Measurements from ENCODE around the gene FSCN2. TPM values are rescaled to one million over a fixed set of nuclear protein-coding genes. Genes with fewer than 3 reads are reported as not detected.

The FSCN2 gene
- total and polyA plus RNA-seq, 4 donors: 0.89 to 3.1 (median 1.6) TPM

- peaks cover 27% of the 10 kb centered on the region for H3K4me1 ChIP-seq (ENCODE audit: control insufficient read depth, insufficient read depth, low read length)
- no peaks in the 10 kb centered on the region for H3K27me3 ChIP-seq (ENCODE audit: control insufficient read depth, insufficient read depth, low read length)
- H3K27ac ChIP-seq (ENCODE audit: low read depth, low read length): no peak overlapping the region
- no peak overlapping the region for H3K4me3 ChIP-seq (ENCODE audit: low read depth, low read length)
- peaks cover 62% of the 10 kb centered on the region for H3K36me3 ChIP-seq (ENCODE audit: control insufficient read depth, insufficient read depth, low read length)
- no peak for DNase-seq (ENCODE audit: low read depth in 4 of 6, low spot score in 6 of 6)
- no peaks in the 10 kb centered on the region for H3K9me3 ChIP-seq (ENCODE audit: control insufficient read depth, insufficient read depth, low read length)
- 99% methylated on average over 4 of the region's 9 CpGs for WGBS (ENCODE audit: insufficient coverage)
These were observed 28.1 kb downstream of the FSCN2 start for GRCh38 chr17:81556175-81556691.

DNA sequence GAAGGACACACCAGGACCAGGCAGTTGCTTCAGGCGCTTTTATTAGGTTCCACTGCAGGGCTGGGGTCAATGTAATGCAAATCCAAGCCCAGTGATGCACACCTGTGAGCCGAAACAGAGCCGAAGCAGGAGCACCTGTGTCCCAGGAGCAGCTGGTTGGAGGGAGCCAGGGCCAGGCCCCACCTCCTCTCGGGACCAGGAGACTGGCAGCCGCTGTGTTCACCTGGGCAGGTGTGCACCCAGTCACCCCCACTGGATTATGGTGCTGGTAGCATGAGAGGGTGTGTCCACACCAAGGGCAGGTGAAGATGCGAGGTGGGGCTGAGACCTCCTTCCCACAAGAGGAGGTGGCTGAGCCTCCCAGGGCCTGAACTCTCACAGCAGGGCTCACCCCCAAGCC is 28.7 kb downstream of the FSCN2 start:
- H3K9me3 ChIP-seq (ENCODE audit: control insufficient read depth, insufficient read depth, low read length): no peaks in the 10 kb centered on the region
- no peak overlapping the region for H3K27ac ChIP-seq (ENCODE audit: low read depth, low read length)
- peaks cover 22% of the 10 kb centered on the region for H3K4me1 ChIP-seq (ENCODE audit: control insufficient read depth, insufficient read depth, low read length)
- peaks cover 62% of the 10 kb centered on the region for H3K36me3 ChIP-seq (ENCODE audit: control insufficient read depth, insufficient read depth, low read length)
- H3K4me3 ChIP-seq (ENCODE audit: low read depth, low read length): no peak overlapping the region
- WGBS (ENCODE audit: insufficient coverage): 96% methylated on average over 5 of the region's 6 CpGs
- no peak for DNase-seq (ENCODE audit: low read depth in 4 of 6, low spot score in 6 of 6)
- H3K27me3 ChIP-seq (ENCODE audit: control insufficient read depth, insufficient read depth, low read length): no peaks in the 10 kb centered on the region

DNA sequence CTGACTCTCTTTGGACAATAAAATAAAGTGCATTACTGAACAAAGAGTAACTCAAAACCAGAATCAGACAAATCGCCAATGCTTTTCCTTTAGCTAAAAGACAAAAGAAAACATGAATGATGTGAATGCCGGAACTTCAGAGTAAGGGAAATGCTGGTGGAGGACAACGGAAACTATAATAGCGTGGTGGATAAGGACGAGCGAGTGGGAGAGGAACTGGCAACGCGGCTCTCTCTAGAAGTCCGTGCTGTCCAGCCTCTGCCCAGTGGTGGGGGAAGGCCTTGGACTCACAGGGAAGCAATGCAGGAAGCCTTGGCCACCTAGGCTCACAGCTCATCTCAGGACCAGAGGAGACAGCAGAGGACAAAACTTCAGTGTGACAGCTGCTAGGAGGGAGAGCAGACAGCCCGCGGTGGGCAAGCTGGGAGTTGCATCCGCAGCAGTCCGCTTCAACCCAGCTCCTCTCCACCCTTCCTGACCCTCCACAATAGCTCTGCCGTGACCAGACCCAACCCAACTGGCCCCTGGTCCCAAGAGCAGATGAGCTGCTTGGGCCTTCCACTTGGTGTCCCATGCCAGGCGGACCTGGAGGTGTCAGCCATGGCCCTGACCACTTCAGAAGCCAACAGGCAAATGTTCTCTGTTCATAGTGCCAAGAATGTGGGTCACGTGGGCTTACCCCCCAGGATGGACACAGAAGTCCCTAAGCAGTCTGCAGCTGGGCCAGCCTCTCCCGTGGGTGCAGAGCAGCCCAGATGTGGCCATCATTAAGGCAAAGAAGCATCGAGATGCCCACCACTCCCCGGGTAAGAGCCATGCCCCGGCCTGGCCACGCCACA is 29.3 kb downstream of the FSCN2 start:
- Histone ChIP-seq H3K4me3 (ENCODE audit: low read depth, low read length) (no peak overlapping the region), H3K27me3 (ENCODE audit: control insufficient read depth, insufficient read depth, low read length) (no peaks in the 10 kb centered on the region), H3K9me3 (ENCODE audit: control insufficient read depth, insufficient read depth, low read length) (no peaks in the 10 kb centered on the region), H3K27ac (ENCODE audit: low read depth, low read length) (no peak overlapping the region), H3K36me3 (ENCODE audit: control insufficient read depth, insufficient read depth, low read length) (peaks cover 68% of the 10 kb centered on the region), H3K4me1 (ENCODE audit: control insufficient read depth, insufficient read depth, low read length) (peaks cover 22% of the 10 kb centered on the region)
- WGBS (ENCODE audit: insufficient coverage): 86% methylated on average over 20 of the region's 21 CpGs
- no peak for DNase-seq (ENCODE audit: low read depth in 4 of 6, low spot score in 6 of 6)

DNA sequence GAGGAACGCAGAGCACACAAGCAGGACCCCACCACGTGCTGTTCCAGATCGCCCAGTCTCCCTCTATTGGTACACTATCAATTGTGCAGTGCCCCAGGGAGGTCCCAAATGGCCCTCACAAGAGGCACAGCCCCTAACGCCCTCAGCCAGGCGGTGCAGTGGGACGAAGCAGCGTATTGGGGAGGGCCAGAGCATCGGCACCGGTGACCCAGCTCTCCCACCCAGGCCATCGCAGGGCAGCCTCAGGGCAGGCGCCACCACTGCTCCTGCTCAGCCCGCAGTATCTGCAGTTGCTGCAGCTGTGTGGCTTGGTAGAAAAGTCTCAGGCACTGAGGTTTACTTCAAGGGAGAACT is 29.9 kb downstream of the FSCN2 start:
- H3K4me3 ChIP-seq (ENCODE audit: low read depth, low read length): no peak overlapping the region
- WGBS (ENCODE audit: insufficient coverage): 97% methylated on average over 9 of the region's 12 CpGs

DNA sequence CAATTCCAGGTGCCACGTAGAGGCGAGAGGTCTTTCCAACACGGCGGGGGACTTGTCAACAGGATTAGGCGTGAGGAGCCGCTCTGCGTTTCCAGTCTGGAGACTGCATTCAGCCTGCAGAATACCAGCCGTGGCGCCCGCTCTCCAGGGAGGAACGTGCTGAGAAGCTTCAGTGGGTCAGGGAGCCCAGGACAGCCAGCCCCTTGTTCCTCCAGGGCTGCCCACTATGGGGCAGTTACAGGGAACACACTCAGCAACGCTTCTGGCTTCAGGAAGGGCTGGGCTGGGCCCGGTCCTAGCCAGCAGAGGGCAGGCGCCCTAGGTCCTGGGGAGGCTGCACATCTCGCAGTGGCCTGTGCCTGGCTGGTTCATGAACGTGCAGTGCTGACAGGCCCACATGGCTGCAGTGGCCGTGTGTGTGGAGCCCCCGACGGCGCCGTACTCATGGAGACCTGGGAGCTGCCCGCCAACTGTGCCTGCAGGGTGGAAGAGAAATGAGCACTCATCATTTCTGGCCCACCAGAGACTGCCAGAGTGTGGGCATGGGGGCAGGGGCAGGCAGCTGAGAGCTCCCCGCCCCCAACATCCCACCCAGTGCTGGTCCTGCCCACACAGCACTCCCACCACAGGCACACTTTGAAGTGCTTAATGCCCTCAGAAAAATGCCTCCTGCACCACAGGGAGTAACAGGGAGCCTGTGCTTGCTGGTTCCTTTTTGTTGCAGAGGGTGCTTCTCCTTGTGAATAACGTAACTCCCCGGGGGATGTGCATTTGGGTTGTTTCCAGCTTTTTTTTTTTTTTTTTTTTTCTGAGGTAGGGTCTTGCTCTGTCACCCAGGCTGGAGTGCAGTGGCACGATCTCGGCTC is 31.0 kb downstream of the FSCN2 start:
- WGBS (ENCODE audit: insufficient coverage): 73% methylated on average over 22 of the region's 27 CpGs
- DNase-seq (ENCODE audit: low read depth in 4 of 6, low spot score in 6 of 6): no peak
- Histone ChIP-seq H3K27ac (ENCODE audit: low read depth, low read length) (no peak overlapping the region), H3K4me1 (ENCODE audit: control insufficient read depth, insufficient read depth, low read length) (peaks cover 6% of the 10 kb centered on the region), H3K9me3 (ENCODE audit: control insufficient read depth, insufficient read depth, low read length) (no peaks in the 10 kb centered on the region), H3K4me3 (ENCODE audit: low read depth, low read length) (no peak overlapping the region), H3K36me3 (ENCODE audit: control insufficient read depth, insufficient read depth, low read length) (peaks cover 80% of the 10 kb centered on the region), H3K27me3 (ENCODE audit: control insufficient read depth, insufficient read depth, low read length) (no peaks in the 10 kb centered on the region)

More for the DNA sequence above, 29.9 kb downstream of the FSCN2 start:
- no peak overlapping the region for H3K27ac ChIP-seq (ENCODE audit: low read depth, low read length)
- H3K4me1 ChIP-seq (ENCODE audit: control insufficient read depth, insufficient read depth, low read length): peaks cover 17% of the 10 kb centered on the region
- no peak for DNase-seq (ENCODE audit: low read depth in 4 of 6, low spot score in 6 of 6)
- no peaks in the 10 kb centered on the region for H3K9me3 ChIP-seq (ENCODE audit: control insufficient read depth, insufficient read depth, low read length)
- peaks cover 73% of the 10 kb centered on the region for H3K36me3 ChIP-seq (ENCODE audit: control insufficient read depth, insufficient read depth, low read length)
- no peaks in the 10 kb centered on the region for H3K27me3 ChIP-seq (ENCODE audit: control insufficient read depth, insufficient read depth, low read length)

GRCh38 chr17:81561494-81561885 is 33.3 kb downstream of the FSCN2 start:
- WGBS (ENCODE audit: insufficient coverage): no CpG with 5 or more reads among the region's 4 CpGs
- Histone ChIP-seq H3K27ac (ENCODE audit: low read depth, low read length) (no peak overlapping the region), H3K36me3 (ENCODE audit: control insufficient read depth, insufficient read depth, low read length) (peaks cover 94% of the 10 kb centered on the region), H3K4me3 (ENCODE audit: low read depth, low read length) (no peak overlapping the region), H3K9me3 (ENCODE audit: control insufficient read depth, insufficient read depth, low read length) (no peaks in the 10 kb centered on the region), H3K4me1 (ENCODE audit: control insufficient read depth, insufficient read depth, low read length) (peaks cover 16% of the 10 kb centered on the region), H3K27me3 (ENCODE audit: control insufficient read depth, insufficient read depth, low read length) (no peaks in the 10 kb centered on the region)
- no peak for DNase-seq (ENCODE audit: low read depth in 4 of 6, low spot score in 6 of 6)

- 94% methylated on average over 3 of the region's 10 CpGs for WGBS (ENCODE audit: insufficient coverage)
These were observed 35.8 kb downstream of the FSCN2 start for GRCh38 chr17:81563861-81564586.

GRCh38 chr17:81564778-81565177 is 36.6 kb downstream of the FSCN2 start:
- Histone ChIP-seq H3K36me3 (ENCODE audit: control insufficient read depth, insufficient read depth, low read length) (peaks cover 85% of the 10 kb centered on the region), H3K4me3 (ENCODE audit: low read depth, low read length) (no peak overlapping the region), H3K27ac (ENCODE audit: low read depth, low read length) (no peak overlapping the region), H3K27me3 (ENCODE audit: control insufficient read depth, insufficient read depth, low read length) (no peaks in the 10 kb centered on the region), H3K9me3 (ENCODE audit: control insufficient read depth, insufficient read depth, low read length) (no peaks in the 10 kb centered on the region), H3K4me1 (ENCODE audit: control insufficient read depth, insufficient read depth, low read length) (peaks cover 40% of the 10 kb centered on the region)
- WGBS (ENCODE audit: insufficient coverage): 95% methylated on average over 10 of the region's 17 CpGs
- no peak for DNase-seq (ENCODE audit: low read depth in 4 of 6, low spot score in 6 of 6)

More at GRCh38 chr17:81563861-81564586, 35.8 kb downstream of the FSCN2 start:
- no peak for DNase-seq (ENCODE audit: low read depth in 4 of 6, low spot score in 6 of 6)
- H3K36me3 ChIP-seq (ENCODE audit: control insufficient read depth, insufficient read depth, low read length): peaks cover 85% of the 10 kb centered on the region
- H3K4me1 ChIP-seq (ENCODE audit: control insufficient read depth, insufficient read depth, low read length): peaks cover 37% of the 10 kb centered on the region
- H3K27me3 ChIP-seq (ENCODE audit: control insufficient read depth, insufficient read depth, low read length): no peaks in the 10 kb centered on the region
- no peak overlapping the region for H3K27ac ChIP-seq (ENCODE audit: low read depth, low read length)
- no peak overlapping the region for H3K4me3 ChIP-seq (ENCODE audit: low read depth, low read length)
- H3K9me3 ChIP-seq (ENCODE audit: control insufficient read depth, insufficient read depth, low read length): no peaks in the 10 kb centered on the region

GRCh38 chr17:81565231-81565630 is 37.1 kb downstream of the FSCN2 start:
- H3K36me3 ChIP-seq (ENCODE audit: control insufficient read depth, insufficient read depth, low read length): peaks cover 85% of the 10 kb centered on the region
- no peak overlapping the region for H3K4me3 ChIP-seq (ENCODE audit: low read depth, low read length)
- H3K27me3 ChIP-seq (ENCODE audit: control insufficient read depth, insufficient read depth, low read length): no peaks in the 10 kb centered on the region
- H3K27ac ChIP-seq (ENCODE audit: low read depth, low read length): no peak overlapping the region
- H3K9me3 ChIP-seq (ENCODE audit: control insufficient read depth, insufficient read depth, low read length): no peaks in the 10 kb centered on the region
- WGBS (ENCODE audit: insufficient coverage): 96% methylated on average over 16 of the region's 16 CpGs
- peaks cover 44% of the 10 kb centered on the region for H3K4me1 ChIP-seq (ENCODE audit: control insufficient read depth, insufficient read depth, low read length)
- no peak for DNase-seq (ENCODE audit: low read depth in 4 of 6, low spot score in 6 of 6)

Measured in spinal cord (tissue), 10 donors.